Measurements from ENCODE around the gene NEK5.

DNA sequence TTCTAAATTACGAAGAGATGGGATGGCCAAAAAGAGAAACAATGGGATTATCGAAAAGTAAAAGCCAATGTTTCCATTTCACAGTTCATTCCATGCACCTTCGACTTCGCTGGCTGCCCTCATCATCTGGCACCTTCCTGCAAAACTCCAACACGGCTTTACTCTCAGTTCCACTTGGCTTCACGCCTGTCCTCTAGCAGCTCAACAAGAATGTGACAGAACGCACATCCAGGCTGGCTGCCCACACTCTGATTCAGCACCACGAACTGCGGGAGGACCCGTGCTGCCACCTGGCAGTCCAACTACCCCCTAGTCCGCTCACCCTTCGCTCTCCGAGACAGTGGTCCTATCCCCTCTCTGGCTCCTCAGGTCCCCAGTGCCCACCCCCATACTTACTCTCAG, 129.4 kb downstream of the NEK5 start:
- no peak for TF ChIP-seq EZH2phosphoT487 (IDR thresholded peaks at IDR 0.05)
- TF ChIP-seq, protein P1, sequence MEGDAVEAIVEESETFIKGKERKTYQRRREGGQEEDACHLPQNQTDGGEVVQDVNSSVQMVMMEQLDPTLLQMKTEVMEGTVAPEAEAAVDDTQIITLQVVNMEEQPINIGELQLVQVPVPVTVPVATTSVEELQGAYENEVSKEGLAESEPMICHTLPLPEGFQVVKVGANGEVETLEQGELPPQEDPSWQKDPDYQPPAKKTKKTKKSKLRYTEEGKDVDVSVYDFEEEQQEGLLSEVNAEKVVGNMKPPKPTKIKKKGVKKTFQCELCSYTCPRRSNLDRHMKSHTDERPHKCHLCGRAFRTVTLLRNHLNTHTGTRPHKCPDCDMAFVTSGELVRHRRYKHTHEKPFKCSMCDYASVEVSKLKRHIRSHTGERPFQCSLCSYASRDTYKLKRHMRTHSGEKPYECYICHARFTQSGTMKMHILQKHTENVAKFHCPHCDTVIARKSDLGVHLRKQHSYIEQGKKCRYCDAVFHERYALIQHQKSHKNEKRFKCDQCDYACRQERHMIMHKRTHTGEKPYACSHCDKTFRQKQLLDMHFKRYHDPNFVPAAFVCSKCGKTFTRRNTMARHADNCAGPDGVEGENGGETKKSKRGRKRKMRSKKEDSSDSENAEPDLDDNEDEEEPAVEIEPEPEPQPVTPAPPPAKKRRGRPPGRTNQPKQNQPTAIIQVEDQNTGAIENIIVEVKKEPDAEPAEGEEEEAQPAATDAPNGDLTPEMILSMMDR (IDR thresholded peaks at IDR 0.05) = no peak
